ENCODE results near the gene LIPC.

The LIPC gene

DNA sequence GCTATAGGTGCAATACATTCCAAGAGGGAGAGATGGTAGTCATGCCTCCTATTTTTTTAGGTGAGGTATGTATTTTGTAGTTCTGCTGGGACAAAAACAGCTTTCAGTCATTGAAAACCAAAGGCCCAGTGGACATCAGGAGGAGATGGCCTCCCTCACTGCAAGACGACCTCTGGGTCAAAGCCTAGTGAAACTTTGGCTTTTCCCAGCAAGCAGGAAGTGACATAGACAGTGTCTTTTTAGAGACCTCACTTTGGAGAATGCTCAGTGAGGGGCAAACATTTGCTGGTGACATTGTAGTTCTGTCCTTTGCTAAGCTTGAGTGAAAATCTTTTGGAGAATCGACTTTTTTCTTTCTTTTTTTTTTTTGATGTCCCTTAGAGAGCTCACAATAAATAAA is 27.3 kb downstream of the LIPC start:
- Histone ChIP-seq H3K9me2 (replicated peaks; ENCODE audit: insufficient read depth, low read length) (no peaks in the 10 kb centered on the region), H3K4me2 (ENCODE audit: low read depth, low read length, poor library complexity, severe bottlenecking) (no peak overlapping the region), H3K9ac (ENCODE audit: low read length) (no peak overlapping the region), H3K9me3 (ENCODE audit: insufficient read depth, low read length) (no peaks in the 10 kb centered on the region), H3K4me3 (ENCODE audit: insufficient read depth, low read length, poor library complexity, severe bottlenecking) (no peak overlapping the region), H3K79me2 (ENCODE audit: insufficient read depth, low read length) (no peaks in the 10 kb centered on the region), H3K27ac (ENCODE audit: low read depth, low read length) (no peak overlapping the region), H3K27me3 (ENCODE audit: low read length) (no peaks in the 10 kb centered on the region), H3K36me3 (ENCODE audit: low read length) (no peaks in the 10 kb centered on the region), H3F3A (ENCODE audit: insufficient read depth) (no peaks in the 10 kb centered on the region), H2AFZ (ENCODE audit: low read depth, low read length, severe bottlenecking) (no peak overlapping the region), H4K20me1 (ENCODE audit: low read depth, low read length) (no peaks in the 10 kb centered on the region)
- TF ChIP-seq, protein P1, sequence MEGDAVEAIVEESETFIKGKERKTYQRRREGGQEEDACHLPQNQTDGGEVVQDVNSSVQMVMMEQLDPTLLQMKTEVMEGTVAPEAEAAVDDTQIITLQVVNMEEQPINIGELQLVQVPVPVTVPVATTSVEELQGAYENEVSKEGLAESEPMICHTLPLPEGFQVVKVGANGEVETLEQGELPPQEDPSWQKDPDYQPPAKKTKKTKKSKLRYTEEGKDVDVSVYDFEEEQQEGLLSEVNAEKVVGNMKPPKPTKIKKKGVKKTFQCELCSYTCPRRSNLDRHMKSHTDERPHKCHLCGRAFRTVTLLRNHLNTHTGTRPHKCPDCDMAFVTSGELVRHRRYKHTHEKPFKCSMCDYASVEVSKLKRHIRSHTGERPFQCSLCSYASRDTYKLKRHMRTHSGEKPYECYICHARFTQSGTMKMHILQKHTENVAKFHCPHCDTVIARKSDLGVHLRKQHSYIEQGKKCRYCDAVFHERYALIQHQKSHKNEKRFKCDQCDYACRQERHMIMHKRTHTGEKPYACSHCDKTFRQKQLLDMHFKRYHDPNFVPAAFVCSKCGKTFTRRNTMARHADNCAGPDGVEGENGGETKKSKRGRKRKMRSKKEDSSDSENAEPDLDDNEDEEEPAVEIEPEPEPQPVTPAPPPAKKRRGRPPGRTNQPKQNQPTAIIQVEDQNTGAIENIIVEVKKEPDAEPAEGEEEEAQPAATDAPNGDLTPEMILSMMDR (IDR thresholded peaks at IDR 0.05; ENCODE audit: insufficient read depth, low read length, poor library complexity, severe bottlenecking), result no peak
- TF ChIP-seq EZH2phosphoT487 (conservative IDR thresholded peaks at IDR 0.05; ENCODE audit: low read length), result no peak

- Histone ChIP-seq H3K4me3 (ENCODE audit: insufficient read depth, low read length, poor library complexity, severe bottlenecking) (no peak overlapping the region), H3K9ac (ENCODE audit: low read length) (no peak overlapping the region), H3K27ac (ENCODE audit: low read depth, low read length) (no peak overlapping the region)
These were observed 27.8 kb downstream of the LIPC start for GRCh38 chr15:58459560-58459959.

DNA sequence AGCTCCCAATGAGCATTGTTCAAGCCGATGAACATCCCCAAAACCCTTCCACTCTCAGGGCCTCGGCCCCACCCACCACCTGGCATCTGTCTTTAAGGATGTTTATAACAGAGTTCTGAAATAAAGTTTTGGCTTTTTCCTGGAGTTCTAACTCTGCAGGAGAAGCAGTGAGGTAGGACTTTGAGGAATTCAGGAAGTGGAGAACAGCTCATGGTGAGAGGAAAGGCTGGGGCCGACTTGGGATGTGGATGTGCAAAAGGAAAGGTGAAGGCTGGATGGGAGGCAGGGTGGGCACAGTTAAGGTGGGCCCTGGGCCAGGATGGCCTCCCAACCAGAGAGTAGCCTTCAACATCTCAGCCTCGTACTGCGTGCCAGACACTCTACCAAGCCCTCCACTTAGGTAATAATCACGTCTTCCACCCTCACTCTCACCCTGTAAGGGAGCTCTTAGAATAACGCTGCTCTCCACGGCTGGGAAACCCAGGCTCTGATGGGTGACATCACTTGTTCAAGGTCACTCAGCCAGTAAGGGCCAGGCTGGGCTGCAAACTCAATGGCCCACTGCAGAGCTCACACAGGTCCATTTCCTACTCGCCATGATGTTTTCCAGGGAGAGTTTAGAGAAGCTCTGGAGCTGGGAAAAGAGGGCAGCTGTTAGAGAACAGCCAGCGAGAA is 28.5 kb downstream of the LIPC start:
- H3K9ac ChIP-seq (ENCODE audit: low read length), result no peak overlapping the region
- H3K4me2 ChIP-seq (ENCODE audit: low read depth, low read length, poor library complexity, severe bottlenecking), result no peak overlapping the region
- H3K27me3 ChIP-seq (ENCODE audit: low read length), result no peaks in the 10 kb centered on the region
- H3K27ac ChIP-seq (ENCODE audit: low read depth, low read length), result no peak overlapping the region
- no peak overlapping the region for H2AFZ ChIP-seq (ENCODE audit: low read depth, low read length, severe bottlenecking)
- no peaks in the 10 kb centered on the region for H3K36me3 ChIP-seq (ENCODE audit: low read length)
- H3F3A ChIP-seq (ENCODE audit: insufficient read depth), result no peaks in the 10 kb centered on the region
- H3K9me2 ChIP-seq (replicated peaks; ENCODE audit: insufficient read depth, low read length), result no peaks in the 10 kb centered on the region
- no peaks in the 10 kb centered on the region for H3K79me2 ChIP-seq (ENCODE audit: insufficient read depth, low read length)
- TF ChIP-seq, protein P1 (IDR thresholded peaks at IDR 0.05; ENCODE audit: insufficient read depth, low read length, poor library complexity, severe bottlenecking), result no peak
- no peak for TF ChIP-seq EZH2phosphoT487 (conservative IDR thresholded peaks at IDR 0.05; ENCODE audit: low read length)
- H3K9me3 ChIP-seq (ENCODE audit: insufficient read depth, low read length), result no peaks in the 10 kb centered on the region
- H4K20me1 ChIP-seq (ENCODE audit: low read depth, low read length), result no peaks in the 10 kb centered on the region
- no peak overlapping the region for H3K4me3 ChIP-seq (ENCODE audit: insufficient read depth, low read length, poor library complexity, severe bottlenecking)

More at GRCh38 chr15:58459560-58459959, 27.8 kb downstream of the LIPC start:
- no peak overlapping the region for H2AFZ ChIP-seq (ENCODE audit: low read depth, low read length, severe bottlenecking)
- H3K79me2 ChIP-seq (ENCODE audit: insufficient read depth, low read length), result no peaks in the 10 kb centered on the region
- no peaks in the 10 kb centered on the region for H3K27me3 ChIP-seq (ENCODE audit: low read length)
- no peak overlapping the region for H3K4me2 ChIP-seq (ENCODE audit: low read depth, low read length, poor library complexity, severe bottlenecking)
- no peak for TF ChIP-seq EZH2phosphoT487 (conservative IDR thresholded peaks at IDR 0.05; ENCODE audit: low read length)
- TF ChIP-seq, protein P1 (IDR thresholded peaks at IDR 0.05; ENCODE audit: insufficient read depth, low read length, poor library complexity, severe bottlenecking), result no peak
- H3K9me3 ChIP-seq (ENCODE audit: insufficient read depth, low read length), result no peaks in the 10 kb centered on the region
- H3K36me3 ChIP-seq (ENCODE audit: low read length), result no peaks in the 10 kb centered on the region
- no peaks in the 10 kb centered on the region for H4K20me1 ChIP-seq (ENCODE audit: low read depth, low read length)
- H3F3A ChIP-seq (ENCODE audit: insufficient read depth), result no peaks in the 10 kb centered on the region
- no peaks in the 10 kb centered on the region for H3K9me2 ChIP-seq (replicated peaks; ENCODE audit: insufficient read depth, low read length)
